ENCODE data around the gene ADARB2.
"Not testable (repeated sequence)": the region's sequence is repeated elsewhere in the genome, so short reads cannot be mapped to it uniquely, and the experiment has no call there.

ADARB2 gene

GRCh38 chr10:1232164-1232911, 505.0 kb downstream of the ADARB2 start:
- no peak for DNase-seq

- no peak for DNase-seq
These were observed 506.6 kb downstream of the ADARB2 start for GRCh38 chr10:1230592-1231275.

GRCh38 chr10:1230138-1230537, 507.2 kb downstream of the ADARB2 start:
- DNase-seq: no peak

- DNase-seq: no peak
These were observed 507.8 kb downstream of the ADARB2 start for GRCh38 chr10:1229574-1229973.

GRCh38 chr10:1229116-1229515, 508.2 kb downstream of the ADARB2 start:
- DNase-seq: no peak

GRCh38 chr10:1228467-1228975, 508.8 kb downstream of the ADARB2 start:
- DNase-seq: no peak

- no peak for DNase-seq
These were observed 509.6 kb downstream of the ADARB2 start for GRCh38 chr10:1227510-1228402.

- DNase-seq: not testable (repeated sequence)
These were observed 510.4 kb downstream of the ADARB2 start for GRCh38 chr10:1226907-1227306.

- DNase-seq: not testable (repeated sequence)
These were observed 517.5 kb downstream of the ADARB2 start for GRCh38 chr10:1219874-1220273.

- no peak for DNase-seq
These were observed 519.7 kb downstream of the ADARB2 start for GRCh38 chr10:1217661-1218060.

GRCh38 chr10:1217237-1217587, 520.1 kb downstream of the ADARB2 start:
- no peak for DNase-seq

- no peak for DNase-seq
These were observed 520.6 kb downstream of the ADARB2 start for GRCh38 chr10:1216574-1217236.

- DNase-seq: no peak
These were observed 521.3 kb downstream of the ADARB2 start for GRCh38 chr10:1215862-1216573.

GRCh38 chr10:1214882-1215540, 522.3 kb downstream of the ADARB2 start:
- DNase-seq: no peak

GRCh38 chr10:1214071-1214675, 523.2 kb downstream of the ADARB2 start:
- no peak for DNase-seq

GRCh38 chr10:1213252-1214070, 523.9 kb downstream of the ADARB2 start:
- no peak for DNase-seq

- no peak for DNase-seq
These were observed 524.7 kb downstream of the ADARB2 start for GRCh38 chr10:1212571-1213141.

GRCh38 chr10:1211844-1212570, 525.3 kb downstream of the ADARB2 start:
- no peak for DNase-seq

GRCh38 chr10:1210667-1211066, 526.7 kb downstream of the ADARB2 start:
- no peak for DNase-seq
